ENCODE data around the gene MGAT3. TPM values are rescaled to one million over a fixed set of nuclear protein-coding genes. Genes with fewer than 3 reads are reported as not detected.
A peak's percentile ranks its signal among the peaks of the same experiment; 100 is the strongest.

The MGAT3 gene
- total and polyA plus RNA-seq, 9 of the 15 experiments (the other 6 are each of a cell fraction or from before 2014, with no cell fraction given): 0.10 to 11.5 (median 4.6) TPM

GRCh38 chr22:39514373-39514973 is 57.7 kb downstream of the MGAT3 start:
- no TSS peak for BruUV-seq (replicated peaks)
- Histone ChIP-seq H4K20me1 (replicated peaks; ENCODE audit: control insufficient read depth, insufficient read depth, low read length) (peaks cover 9% of the 10 kb centered on the region), H3K9me1 (ENCODE audit: control insufficient read depth, insufficient read depth, low read length) (no peaks in the 10 kb centered on the region), H3K9ac (ENCODE audit: insufficient read depth in 1 of 2, low read depth in 2 of 2, low read length in 2 of 2) (no peak overlapping the region), H3K27me3 (ENCODE audit: control insufficient read depth in 2 of 2, insufficient read depth in 2 of 2, low read length in 2 of 2) (no peaks in the 10 kb centered on the region), H3K27ac (ENCODE audit: extremely low read depth, low read depth, low read length) (no peak overlapping the region), H3K4me1 (replicated peaks in 1 of 2; ENCODE audit: control insufficient read depth in 2 of 2, insufficient read depth in 2 of 2, low read length in 2 of 2) (peaks cover 12 to 18% of the 10 kb centered on the region in 2 experiments; a peak in 3 of 5 replicates), H3K4me3 (no peak overlapping the region), H3K79me2 (ENCODE audit: control insufficient read depth, insufficient read depth, low read length) (peaks cover 54% of the 10 kb centered on the region), H3K9me3 (replicated peaks; ENCODE audit: control insufficient read depth, insufficient read depth, low read depth, low read length) (no peaks in the 10 kb centered on the region), H3K4me2 (ENCODE audit: insufficient read depth, low read length) (no peak overlapping the region), H3K36me3 (ENCODE audit: control insufficient read depth, insufficient read depth, low read length) (peaks cover 81% of the 10 kb centered on the region), H2AFZ (ENCODE audit: low read depth, low read length) (no peak overlapping the region)
- ChIA-PET POLR2A (interaction anchor here (0.7 to 2.1 kb wide), 8 partner anchors 9 to 917 kb away, joined by 3 to 6 read pairs (median 3); partner anchors contain the start of gene MIEF1), CTCF (ENCODE audit: low intra/inter-chr PET ratio) (interaction anchor here (0.9 to 1.7 kb wide), 2 partner anchors 19 to 21 kb away, joined by 3 to 8 read pairs; no protein-coding TSS in a partner anchor)
- in situ Hi-C loops (cut with MboI): no loop called here
- 55% methylated on average over 6 of the region's 8 CpGs for WGBS (ENCODE audit: insufficient coverage, low coverage, missing lambda C conversion rate)
- ATAC-seq: peak; percentile 26; the same call in 1 of the 3 replicates
- intact Hi-C loops (cut with micrococcal nuclease): no loop called here
- no peak for DNase-seq (ENCODE audit: extremely low read depth in 1 of 4, low spot score in 3 of 4)
- FAIRE-seq: peak; percentile 32
- TF ChIP-seq REST (IDR thresholded peaks at IDR 0.05; ENCODE audit: borderline replicate concordance) (peak; percentile 26; the same call in 1 of the 2 replicates), REST (CRISPR knock-in tag; IDR thresholded peaks at IDR 0.05; ENCODE audit: low read depth) (no peak), ATF7 (IDR thresholded peaks at IDR 0.05) (no peak), ZNF445 (CRISPR knock-in tag; IDR thresholded peaks at IDR 0.05; ENCODE audit: low read depth) (no peak), ZNF76 (CRISPR knock-in tag; IDR thresholded peaks at IDR 0.05; ENCODE audit: borderline replicate concordance) (no peak), ERF (CRISPR knock-in tag; IDR thresholded peaks at IDR 0.05) (no peak), SMARCB1 (IDR thresholded peaks at IDR 0.05; ENCODE audit: insufficient read length, low read depth) (no peak), AFF4 (CRISPR knock-in tag; IDR thresholded peaks at IDR 0.05) (no peak)
